Activated CD4-positive, alpha-beta T cell treated with anti-CD3 and anti-CD28 coated beads for 24 hours (primary cell): ENCODE data around the gene ZNF436.

Source experiments
- DNase-seq, 2 donors: peaks; one replicate each; pipeline ENCODE4 v3.0.0-alpha.2; 2020; ENCODE audit warnings: low read depth in 2 of 2

Gene ZNF436

GRCh38 chr1:23369335-23370013, at the start of gene ZNF436:
ZNF436 (minus strand) TSS chr1:23369836; CDS start chr1:23368005, 1,831 bp downstream.
- no peak for DNase-seq

GRCh38 chr1:23419180-23419579, 49.5 kb upstream of the ZNF436 start:
- DNase-seq, result no peak

GRCh38 chr1:23417570-23417969, 47.9 kb upstream of the ZNF436 start:
- no peak for DNase-seq

GRCh38 chr1:23416964-23417363, 47.3 kb upstream of the ZNF436 start:
- DNase-seq, result no peak

DNA sequence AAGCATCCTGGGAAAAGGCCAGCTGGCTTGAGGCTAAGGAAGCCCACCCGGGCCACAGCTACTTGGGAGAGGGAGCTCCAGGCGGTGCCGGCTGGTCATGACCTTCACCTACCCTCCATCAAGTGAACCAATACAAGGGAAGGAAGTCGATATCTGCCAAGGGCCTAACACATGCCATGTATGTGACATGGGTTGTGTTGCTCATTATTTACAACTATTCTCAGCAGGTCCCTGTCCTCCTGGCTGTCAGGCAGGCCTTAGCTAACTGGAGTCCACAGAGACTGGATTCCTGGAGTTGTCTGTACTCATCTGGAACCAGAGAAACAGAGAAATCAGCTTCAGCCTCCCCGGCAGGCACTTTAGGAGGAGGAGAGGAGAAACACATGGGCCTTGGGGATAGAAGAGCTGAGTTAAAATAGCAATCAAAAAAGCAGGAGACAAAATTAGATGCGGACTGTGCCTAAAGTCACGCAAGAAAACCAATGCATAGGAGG, 39.2 kb upstream of the ZNF436 start:
- no peak for DNase-seq

DNA sequence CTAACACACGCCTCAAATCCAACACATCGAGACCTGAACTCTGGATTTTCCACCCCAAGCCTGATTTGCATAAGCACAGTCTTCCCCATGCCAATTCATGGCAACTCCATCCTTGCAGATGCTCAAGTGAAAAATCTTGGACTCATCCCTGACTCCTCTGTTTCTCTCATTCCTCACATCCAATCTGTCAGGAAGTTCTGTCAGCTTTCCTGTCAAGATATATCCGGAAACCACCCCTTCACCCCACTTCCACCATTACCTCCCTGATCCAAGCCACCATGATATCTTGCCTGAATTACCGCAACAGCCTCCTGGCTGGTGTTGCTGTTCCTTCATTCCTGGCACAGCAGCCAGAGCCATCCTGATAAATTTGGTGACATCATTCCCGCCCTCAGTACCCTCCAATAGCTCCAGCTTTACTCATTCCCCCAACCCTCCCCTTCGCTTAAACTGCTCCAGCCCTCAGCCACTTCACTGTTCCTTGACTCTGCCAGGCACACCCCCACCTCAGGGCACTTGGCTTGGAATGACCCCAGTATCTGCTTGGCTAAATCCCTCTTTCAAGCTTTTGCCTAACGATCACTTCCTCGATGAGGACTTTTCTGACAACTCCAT, 37.5 kb upstream of the ZNF436 start:
- no peak for DNase-seq

- DNase-seq, result no peak
Observed at GRCh38 chr1:23405946-23406345, 36.3 kb upstream of the ZNF436 start.

DNA sequence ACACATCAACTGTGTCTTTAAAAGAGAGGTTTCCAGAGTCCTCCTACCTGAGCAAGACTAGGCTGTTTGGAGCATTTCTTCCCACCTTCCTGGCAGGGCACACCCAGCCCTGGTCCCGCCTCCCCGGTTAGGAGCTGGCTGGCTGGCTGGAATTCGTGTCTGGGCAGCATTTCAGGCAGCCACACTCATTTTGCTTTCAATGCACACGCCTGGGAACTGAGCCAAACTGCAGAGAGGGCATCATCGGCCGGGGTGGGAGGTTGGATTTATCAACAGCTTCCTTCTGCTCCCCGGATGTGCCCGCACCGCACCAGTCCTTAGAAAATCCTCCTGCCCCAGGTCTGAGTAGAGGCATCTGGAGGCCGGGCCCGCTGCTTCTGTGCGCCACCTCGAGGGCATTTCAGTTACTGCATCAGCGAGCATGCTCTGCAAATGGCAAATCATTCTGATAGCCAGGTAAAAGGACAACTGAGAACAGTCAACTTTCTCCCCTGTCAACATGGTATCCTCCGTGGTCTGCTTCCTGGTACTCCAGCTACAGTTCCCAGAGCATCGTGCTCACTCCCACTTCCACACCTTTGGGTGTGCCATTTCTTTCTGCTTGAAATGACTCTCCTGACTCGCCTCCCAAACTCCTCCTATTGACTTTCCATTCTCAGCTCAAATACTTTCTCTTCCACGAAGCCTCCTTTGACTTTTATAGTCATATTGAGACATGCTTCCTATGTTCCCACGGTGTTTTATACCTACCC, 34.3 kb upstream of the ZNF436 start:
- peak; percentile 84 to 90 for DNase-seq

DNA sequence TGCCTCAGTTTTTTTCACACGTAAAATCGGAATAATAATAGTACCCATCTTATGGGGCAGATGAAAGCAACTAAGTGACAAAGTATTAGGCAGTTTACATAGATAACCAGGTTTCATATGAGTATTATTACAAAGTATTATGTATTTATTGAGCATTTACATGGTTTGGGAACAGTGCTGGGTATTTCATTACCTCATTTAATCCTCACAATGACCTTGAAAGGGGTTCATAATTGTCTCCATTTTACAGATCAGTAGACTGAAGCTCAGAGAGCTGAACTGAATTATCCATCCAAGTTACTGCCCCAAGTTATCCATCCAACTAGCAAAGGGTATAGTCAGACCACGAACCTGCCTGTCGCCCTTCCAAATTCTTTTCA, 33.7 kb upstream of the ZNF436 start:
- no peak for DNase-seq

GRCh38 chr1:23403038-23403336, 33.4 kb upstream of the ZNF436 start:
- no peak for DNase-seq

DNA sequence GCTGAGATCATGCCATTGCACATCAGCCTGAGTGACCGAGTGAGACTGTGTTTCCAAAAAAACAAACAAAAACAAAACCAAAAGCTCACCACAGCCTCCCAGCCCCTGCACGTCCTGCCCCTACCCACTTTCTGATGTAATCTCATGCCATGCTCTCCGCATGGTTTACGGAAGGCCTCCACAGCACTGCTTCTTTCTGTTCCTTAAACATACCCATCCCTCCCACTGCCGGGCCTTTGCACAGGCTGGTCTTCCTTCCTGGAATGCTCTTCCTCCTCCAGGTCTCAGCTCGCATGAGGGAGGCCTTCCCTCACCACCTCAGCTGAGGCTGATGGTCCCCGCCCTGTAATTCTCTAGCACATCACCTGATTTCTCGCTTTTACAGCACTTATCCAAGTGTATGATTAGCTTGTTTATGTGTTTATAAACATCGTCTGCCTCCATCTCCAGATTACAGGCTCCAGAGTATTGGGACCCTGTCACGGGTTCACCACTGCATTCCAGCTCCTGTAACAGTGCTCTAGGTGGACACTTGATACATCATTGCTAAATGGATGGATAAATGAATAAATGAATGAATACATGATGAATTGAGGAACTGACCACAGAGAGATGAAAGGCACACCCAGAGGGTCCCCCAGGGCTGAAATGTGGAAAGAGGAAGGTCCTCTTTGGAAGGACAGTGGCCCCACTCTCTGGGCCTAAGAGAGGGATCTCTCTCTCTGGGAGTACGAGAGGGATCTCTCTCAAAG, 32.8 kb upstream of the ZNF436 start:
- DNase-seq, result no peak

- no peak for DNase-seq
Observed at GRCh38 chr1:23401313-23401712, 31.7 kb upstream of the ZNF436 start.

GRCh38 chr1:23400324-23401114, 30.9 kb upstream of the ZNF436 start:
- DNase-seq, result no peak

DNA sequence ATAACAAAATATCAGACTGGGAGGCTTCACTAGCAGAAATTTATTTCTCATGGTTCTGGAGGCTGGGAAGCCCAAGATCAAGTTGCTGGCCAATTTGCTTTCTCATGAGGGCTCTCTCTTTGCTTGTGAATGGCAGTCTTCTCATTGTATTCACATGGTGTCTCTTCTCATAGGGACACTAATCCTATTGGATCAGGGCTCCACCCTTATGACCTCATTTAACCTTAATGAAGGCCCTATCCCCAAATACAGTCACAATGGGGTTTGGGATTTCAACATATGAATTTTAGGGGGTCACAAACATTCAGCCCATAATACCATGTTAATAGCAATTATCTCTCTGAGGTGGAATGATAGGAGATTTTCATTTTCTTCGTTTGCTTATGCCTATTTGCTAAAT, 29.6 kb upstream of the ZNF436 start:
- no peak for DNase-seq

DNA sequence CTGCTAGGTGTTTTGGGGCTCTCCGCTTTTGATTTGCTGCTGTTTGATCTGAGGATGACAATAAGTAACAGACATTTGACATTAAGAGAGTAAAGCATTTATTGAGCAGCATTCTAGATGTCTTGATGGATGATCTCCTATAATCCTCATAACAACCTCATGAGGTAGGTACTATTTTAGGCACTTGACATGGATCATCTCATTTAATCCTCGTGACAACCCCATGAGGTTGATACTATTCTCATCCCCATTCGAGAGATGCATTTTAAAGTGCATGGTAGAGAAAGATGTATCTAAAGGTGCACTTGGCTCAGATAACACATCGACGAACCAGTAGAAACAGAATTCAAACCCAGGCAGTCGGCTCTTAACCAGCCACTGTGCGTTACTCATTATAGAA, 28.3 kb upstream of the ZNF436 start:
- DNase-seq, result no peak

- DNase-seq, result no peak
Observed at GRCh38 chr1:23396380-23396779, 26.7 kb upstream of the ZNF436 start.

GRCh38 chr1:23395849-23396248, 26.2 kb upstream of the ZNF436 start:
- no peak for DNase-seq

GRCh38 chr1:23395154-23395724, 25.6 kb upstream of the ZNF436 start:
- DNase-seq, result no peak

DNA sequence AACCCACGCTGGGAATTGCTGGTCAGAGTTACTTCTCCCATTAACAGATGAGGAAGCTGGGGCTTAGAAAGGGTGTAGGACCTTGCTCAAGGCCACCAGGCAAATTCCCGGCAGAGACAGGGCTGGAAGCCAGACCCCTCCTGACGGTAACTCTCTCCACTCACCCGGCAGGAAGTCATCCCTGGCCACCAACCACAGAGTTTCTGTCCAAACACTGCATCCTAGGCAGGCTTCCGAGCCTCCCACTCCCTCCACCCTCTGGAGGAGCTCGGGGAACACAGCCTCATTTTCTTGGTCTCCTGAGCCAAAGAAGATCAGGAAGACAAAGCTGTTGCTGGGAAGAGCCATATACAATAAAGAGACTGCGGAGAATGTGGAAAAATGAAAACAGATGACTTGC, 25.0 kb upstream of the ZNF436 start:
- DNase-seq, result no peak

DNA sequence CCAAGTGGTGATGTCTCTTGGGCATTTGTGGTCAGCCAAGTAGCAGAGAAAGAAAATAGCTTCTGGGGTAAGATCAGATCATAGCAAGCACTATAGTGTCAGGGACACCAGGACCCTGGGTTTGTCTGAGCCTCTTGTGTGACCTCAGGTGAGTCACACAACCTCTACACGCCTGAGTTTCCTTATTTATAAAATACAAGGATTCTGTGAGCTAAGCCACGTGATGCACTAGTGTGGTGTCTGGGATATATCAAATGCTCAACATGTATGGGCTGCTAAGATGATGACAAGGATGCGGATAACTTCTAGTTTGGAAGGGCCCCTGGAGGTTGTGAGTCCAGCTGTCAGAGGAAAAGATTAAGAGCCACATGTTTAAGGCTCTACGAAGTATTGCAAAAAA, 24.5 kb upstream of the ZNF436 start:
- DNase-seq, result no peak

- DNase-seq, result no peak
Observed at GRCh38 chr1:23393706-23394105, 24.1 kb upstream of the ZNF436 start.
